Stimulated activated CD4-positive, alpha-beta T cell treated with anti-CD3 and anti-CD28 coated beads, Interleukin-2, amount 100 ng/mL, for 4 hours (primary cell): ENCODE data around the gene MYOZ3.

ENCODE experiments used
- DNase-seq: peaks from one replicate; pipeline ENCODE4 v3.0.0-alpha.2; 2020; ENCODE audit warnings: low read depth

The MYOZ3 gene, protein sequence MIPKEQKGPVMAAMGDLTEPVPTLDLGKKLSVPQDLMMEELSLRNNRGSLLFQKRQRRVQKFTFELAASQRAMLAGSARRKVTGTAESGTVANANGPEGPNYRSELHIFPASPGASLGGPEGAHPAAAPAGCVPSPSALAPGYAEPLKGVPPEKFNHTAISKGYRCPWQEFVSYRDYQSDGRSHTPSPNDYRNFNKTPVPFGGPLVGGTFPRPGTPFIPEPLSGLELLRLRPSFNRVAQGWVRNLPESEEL

DNA sequence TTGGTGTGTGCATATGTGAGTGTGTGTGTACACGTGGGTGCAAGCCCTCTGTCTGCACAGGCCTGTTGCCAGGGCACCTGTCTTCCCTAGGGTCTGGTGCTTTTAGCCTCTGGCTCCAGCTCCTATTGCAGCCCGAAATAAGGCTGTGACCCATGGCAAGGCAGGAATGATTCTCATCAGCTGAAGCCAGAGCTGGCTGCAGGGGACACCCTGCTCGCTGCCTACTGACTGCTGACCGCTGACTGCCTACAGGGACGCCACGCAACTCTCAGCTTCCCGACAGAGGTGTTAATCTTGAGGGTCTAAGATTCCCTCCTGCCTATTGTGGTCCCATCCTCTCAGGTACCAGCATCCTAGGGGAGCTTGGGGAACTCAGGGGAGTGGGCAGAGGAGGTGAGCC, at the start of gene MYOZ3:
Gene MYOZ3, plus strand, starts transcription at position 166 of the 400 bp plus-strand sequence. CDS start 1,691 bp downstream, outside the sequence.
- DNase-seq = no peak

DNA sequence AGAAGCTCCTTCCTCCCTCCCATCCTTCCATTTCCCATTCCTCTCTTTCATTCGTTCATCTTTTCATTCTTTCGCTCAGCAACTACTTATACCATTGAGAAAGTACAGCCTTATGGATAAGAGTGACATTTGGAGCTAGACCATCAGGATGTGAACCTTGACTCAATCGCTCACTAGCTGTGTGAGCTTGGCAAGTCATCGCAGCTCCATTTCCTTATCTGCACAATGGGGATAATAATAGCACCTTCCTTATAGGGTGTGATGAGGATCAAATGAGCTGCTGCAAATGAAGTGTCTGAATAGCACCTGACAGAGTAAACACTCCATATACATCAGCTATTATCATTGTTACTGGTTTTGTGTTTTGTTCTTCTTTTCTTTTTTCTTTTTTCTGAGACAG, 48.6 kb upstream of the MYOZ3 start:
- DNase-seq = no peak

DNA sequence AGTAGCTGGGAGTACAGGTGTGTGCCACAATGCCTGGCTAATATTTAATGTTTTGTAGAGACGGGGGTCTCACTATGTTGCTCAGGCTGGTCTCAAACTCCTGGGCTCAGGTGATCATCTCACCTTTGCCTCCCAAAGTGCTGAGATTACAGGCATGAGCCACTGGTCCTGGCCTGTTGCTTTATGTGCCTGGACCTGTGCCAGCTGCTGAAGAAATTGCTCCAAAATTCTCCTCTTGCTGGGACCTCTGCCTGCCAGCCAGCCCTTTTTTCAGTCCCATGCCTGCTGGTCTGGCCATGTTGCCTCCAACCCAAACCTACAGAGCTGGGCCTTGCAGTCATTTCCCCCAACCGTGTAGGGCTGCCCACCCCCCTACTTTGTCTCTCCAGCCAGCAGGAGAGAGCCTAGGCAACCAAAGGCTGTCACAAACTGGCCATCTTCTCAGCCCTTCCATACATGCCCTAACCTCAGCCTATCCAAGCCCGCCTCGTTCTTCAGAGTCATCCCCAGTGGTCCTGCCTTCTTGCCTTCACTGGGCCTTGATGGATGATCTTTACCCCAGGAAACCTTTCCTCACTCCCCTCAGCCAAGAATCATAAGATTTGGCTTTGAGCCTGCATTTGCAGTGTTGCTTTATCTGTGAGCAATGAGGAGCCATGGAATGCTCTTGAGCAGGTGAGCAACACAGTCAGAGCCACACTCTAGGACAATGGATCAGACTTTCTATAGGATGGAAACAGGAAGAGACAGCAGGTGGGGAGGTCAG, 48.0 kb upstream of the MYOZ3 start:
- DNase-seq = no peak

DNA sequence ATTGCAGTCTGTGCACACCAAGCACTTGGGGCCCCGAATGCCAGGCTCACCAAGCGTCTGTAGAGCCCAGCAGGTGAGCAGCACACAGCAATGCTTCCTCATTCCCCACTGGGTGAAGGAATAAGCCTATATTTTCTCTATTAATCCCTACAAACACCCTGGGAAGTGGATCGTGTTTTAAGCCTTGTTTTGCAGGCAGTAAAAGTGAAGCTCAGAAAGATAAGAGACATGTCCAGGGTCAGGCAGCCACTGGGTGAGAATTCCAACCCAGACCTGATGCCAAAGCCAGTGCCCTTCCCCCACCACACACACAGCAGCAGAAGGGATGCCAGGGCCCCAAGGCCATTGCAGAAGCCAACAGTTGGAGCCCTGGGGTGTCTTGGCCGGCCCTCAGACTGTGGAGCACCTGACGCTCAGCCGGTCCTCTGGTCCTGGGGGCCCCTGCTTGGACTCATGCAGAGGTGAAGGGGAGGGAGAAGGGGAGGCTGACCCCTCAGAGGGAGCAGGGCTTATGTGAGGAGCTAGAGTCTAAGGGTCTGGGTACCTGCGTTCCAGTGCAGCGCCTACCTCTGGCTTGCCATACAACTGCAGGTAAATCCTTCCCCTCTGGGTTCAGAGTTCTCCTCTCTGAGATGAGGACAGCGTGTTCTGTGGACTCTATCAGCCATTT, 46.9 kb upstream of the MYOZ3 start:
- no peak for DNase-seq

DNA sequence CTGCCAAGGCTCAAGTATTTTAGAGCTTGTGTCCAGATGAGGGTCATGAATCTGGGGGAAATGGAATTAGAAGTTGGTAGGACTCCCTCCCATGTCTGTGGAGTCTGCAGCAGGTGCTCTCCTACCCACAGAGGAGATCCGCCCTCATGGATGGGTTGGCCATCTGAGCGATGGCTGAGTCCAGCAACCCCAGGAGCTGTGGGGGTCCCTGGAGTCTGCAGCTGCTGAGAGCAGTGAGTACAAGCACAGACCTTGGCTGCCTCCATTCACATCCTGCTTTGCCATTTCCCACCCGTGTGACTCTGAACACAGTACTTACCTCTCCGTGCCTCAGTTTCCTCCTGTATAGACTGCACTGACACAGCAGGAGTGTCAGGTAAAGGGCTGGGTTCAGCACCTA, 46.4 kb upstream of the MYOZ3 start:
- no peak for DNase-seq

DNA sequence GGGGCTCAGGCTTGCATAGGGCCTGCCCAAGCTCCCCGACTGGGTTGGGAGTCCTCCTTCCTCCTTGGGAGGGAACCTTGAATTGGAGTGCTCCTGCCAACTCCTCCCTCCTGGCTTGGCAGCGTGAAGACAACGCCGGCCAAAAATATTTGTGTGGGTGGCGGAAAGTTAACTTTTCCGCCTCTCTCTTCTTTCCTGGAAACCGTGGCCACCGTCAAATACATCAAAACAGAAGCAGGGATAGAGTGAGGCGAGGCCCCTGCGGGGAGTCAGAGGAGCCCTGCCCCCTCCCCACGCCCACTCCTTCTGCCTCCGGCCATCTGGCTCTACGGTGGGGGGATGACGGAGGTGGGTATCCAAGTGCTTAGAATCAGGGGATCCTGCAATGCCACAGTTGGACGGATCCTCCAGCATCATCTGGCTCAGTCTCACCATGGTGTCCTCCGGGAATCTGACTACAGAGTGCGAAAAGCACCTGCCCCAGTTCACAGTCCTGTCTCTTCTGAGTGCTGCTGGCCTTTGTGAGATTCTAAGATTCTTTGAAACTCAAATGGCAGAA, 45.8 kb upstream of the MYOZ3 start:
- no peak for DNase-seq

DNA sequence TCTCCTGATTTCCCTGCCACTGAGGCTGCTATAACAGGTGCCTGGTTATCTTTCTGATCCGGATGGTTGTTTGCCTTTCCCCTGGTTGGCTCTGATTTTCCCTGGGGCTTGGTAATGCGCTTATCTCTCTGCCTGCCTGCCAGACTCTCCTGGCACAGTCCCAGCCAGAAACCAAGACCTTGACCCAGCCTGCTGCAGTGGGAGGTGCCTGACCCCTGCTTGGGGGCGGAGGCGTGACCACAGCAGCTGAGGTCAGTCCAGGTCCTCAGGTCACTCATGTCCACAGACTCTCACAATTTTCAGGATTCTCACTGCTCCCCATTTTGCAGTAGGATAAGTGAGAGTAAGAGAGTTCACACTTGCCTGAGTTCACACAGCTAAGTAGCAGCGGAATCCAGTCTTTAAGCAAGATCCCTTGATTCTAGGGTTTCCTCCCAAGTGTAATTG, 45.0 kb upstream of the MYOZ3 start:
- no peak for DNase-seq

DNA sequence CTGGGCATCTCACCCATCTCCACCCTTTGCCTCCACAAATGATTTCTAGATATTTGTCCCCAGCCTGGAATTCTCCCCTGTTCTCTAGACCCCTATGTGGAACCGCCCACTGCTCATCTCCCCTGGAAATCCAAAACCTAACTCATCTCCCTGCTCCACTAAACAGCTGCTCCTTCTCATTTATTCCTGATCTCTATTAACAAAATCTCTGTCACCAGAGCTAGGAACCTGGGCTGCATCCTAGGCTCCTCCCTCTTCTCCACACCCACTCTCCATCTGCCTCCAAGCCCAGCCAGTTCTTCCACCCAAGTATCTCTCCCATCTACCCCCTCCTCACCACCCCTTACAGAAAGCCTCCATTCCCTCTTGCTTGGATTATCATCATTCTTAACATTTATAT, 44.5 kb upstream of the MYOZ3 start:
- no peak for DNase-seq

DNA sequence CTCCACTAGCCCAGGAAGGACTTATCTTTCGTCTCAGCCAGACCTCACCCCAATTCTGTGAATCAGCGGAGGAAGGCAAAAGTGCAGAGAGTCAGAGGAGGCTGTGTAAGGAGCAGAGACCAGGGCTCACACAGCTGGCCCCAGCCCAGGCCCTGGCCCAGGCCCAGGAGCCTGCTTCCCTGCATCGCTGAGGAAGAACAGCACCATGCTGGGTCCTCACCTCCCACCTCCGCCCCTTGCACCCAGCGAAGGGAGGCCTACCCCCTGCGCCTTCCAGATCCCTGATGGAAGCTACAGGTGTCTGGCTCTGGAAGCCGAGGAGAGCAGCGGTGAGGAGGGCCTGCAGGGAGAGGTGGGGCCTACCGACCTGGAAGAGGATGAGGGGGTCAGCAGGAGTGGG, 42.9 kb upstream of the MYOZ3 start:
- no peak for DNase-seq

DNA sequence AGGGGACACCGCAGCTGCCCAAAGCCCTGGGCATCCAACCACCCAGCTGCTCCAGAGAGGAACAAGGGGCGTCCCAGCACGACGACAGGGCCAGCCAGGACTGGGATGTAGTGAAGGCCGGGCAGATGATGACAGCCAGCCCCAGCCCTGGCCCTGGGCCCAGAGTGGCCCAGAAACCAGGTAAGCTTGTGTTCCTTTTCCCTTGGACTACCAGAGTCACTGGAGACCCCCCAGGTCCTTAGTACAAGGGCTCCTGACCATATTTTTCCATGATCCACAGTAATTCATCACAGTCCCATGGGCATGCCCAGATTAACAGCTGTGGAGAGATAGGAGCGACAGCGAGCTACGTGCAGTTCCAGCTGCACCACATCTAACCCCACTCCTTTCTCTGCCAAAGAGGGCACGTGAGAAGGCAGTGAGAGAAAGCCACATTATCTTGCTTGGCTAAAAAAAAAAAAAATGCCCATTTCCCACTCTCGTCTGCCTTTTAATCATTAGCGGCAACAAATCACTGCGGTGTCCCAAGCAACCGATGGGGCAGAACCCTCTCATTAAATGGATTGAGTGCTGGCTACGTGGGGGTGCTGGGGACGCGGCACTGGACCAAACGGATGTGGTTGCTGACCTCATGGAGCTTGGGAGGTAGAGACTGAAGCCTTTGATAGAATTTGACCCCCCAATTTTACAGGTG, 42.3 kb upstream of the MYOZ3 start:
- no peak for DNase-seq

DNA sequence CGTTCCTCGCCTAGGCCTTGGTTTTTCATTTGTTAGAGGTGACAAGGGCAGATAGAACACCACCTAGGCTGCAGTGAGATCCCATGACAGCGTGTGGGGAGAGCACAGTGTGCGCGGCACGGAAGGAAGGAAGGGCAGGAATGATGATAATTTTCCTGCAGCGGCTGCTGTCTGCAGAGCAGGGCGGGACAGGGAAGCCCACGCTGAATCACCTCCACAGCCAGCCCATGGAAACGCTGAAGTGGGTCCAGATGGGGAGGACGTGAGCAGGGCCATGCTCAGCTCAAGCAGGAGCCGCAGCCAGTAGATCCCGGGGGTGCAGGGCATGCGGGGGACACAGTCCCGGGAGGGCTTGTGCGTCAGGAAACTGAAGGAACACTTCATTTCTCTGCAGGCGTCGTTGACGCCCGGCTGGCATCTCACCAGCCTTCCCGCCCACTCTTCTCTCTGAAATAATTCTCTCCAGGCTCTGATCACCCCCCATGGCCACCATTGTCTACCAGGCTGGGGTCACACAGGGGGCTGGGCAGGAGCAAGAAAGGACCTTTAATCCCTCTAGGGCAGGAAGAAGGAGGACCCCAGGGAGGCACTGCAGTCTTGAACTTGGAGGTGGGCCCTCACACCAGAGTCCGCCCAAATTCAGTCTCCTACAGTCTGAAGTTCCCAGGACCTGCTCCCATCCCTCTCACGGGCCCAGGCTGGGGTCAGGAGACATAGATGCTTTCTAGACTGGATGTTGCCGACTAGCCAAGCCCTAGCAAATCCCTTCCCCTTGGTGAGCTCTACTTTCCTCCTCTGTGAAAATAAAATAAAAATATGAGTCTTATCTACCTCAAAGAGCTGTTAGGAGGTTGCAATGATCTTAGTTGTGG, 41.5 kb upstream of the MYOZ3 start:
- DNase-seq = no peak

DNA sequence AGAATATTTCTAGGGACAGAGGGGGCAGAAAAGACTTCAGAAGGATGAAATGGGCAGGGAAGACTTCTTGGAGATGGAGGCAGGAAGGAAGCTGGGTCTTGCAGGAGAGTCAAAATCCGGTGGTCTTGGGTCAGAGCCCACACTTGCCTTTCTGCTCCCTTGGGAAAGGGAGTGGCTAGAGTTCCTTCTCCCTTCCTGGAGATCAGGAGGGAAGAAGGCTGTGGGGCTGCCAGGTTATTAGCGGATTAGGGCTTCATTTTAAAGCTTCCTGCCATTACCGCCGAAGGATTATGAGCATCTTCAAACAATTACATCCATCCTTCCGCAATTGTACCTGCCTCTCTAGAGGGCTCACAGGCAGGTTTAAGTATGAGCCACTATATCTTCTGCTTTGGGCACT, 39.8 kb upstream of the MYOZ3 start:
- DNase-seq = no peak

DNA sequence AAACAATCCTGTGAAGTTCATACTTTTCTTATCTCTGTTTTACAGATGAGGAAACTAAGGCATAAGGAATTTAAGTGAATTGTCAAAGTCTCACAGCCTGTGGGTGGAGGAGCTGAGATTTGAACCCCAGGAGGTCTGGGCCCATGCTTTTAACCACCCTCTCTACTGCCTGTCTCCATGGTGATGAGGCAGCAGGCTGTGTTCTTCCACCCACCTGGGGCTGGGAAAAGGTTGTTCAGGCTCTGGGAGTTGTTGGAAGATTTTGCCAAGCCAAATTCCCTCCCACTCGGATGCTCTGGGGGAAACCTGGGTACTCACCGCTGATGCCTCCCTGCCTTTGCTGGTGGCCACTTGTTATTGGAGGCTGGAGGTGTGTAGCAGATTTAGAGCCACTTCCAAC, 38.9 kb upstream of the MYOZ3 start:
- DNase-seq = no peak

DNA sequence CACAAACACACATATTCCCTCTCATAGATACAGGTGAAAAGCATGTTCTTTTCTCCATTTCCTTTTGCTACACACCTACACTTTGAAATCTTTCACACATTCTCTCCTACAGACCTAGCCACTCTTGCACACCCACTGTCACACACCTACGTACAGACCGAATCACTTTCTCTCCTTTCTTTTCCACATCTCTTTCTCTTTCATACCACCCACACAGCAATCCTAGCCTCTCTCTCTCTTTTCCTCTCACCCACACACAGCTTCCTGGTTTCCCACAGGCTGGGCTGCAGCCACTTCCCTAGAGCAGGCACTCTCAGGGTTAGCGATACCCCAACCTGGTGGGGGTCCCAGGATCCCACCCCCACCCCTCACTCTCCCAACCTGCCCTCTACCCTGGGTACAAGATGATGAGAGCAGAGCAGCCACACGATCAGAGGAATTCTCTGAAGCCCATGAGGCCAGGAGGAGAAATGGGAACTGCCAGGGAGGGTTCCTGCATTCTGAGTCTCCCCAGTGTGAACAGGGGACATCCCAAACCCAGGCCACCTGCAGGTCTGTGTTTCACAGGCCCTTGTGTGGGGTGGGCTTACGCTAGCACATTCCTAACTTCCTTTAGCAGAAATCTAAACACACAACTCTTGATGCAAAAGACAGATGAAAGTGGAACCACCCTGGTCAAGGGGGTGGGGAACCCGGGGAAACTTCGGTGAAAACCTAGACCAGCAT, 37.7 kb upstream of the MYOZ3 start:
- DNase-seq = peak; percentile 13

DNA sequence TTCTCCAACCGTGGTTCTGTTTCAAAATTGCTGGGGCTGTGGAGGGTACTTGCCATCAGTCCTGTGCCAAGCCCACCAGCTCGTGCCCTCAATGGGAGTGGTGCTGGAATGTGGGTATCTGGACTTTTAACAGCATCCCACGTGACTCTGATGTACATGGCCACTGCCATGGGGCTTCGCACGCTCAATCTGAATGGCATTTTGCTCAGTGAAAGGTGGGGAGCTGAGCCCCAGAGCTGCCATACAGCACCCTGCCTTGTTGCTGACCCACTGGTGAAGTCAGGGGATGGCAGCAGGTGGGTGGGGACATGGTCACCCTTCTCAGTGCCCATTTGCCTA, 37.2 kb upstream of the MYOZ3 start:
- DNase-seq = no peak

DNA sequence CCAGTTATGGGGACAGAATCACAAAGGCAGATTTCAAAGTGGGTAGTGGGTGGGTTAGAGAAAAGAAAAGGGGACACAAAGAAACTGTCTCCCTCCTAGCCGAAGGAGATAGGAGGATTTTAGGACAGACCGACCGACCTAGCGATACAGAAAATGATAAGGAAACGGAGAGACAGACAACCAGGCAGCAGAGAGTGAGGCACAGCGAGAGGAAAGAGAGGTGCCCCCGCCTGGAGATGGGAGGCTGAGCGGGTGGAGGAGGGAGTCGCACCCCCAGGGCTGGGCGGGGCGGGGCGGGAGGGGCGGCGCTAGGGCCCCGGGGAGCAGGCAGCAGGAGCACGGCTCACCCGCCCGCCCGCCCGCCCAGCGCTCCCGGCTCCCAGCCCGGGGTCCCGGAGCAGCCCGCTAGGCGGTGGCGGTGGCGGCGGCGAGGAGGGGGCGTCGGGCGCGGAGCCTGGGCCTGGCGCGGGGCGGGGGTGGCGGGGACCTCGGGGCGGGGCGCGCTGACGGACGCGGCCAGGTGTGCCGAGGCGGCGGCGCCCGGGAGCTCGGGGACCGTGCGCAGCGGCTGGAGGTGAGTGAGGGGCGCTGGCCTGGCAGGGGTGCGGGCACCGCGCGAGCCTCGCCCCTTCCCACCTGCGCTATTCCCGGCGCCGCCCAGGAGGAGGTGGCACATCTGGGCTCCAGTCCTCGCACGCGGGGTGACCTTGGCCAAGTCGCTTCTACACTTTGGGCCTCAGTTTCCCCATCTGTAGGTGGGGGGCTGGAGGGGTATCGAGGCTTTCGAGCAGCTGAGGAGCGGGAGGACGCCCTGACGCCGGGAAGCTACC, 36.5 kb upstream of the MYOZ3 start:
- DNase-seq = peak; percentile 25

DNA sequence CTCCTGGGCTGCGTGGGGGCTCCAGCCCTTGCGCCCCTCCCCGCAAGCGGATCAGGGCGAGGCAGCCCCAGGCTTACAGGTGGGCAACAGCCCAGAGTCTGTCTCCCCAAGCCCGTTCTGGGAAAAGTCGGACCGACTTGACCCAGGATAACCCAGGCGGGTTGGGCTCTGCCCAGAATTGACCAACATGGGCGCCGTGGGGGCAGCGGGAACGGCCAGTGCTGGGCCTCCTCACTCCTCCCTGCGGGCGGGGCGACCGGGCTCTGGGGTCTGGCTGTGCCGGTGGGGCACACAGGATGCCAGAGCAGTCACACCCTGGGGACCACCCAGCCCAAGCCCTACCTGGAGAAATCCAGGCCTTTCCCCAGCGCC, 35.9 kb upstream of the MYOZ3 start:
- DNase-seq = no peak

DNA sequence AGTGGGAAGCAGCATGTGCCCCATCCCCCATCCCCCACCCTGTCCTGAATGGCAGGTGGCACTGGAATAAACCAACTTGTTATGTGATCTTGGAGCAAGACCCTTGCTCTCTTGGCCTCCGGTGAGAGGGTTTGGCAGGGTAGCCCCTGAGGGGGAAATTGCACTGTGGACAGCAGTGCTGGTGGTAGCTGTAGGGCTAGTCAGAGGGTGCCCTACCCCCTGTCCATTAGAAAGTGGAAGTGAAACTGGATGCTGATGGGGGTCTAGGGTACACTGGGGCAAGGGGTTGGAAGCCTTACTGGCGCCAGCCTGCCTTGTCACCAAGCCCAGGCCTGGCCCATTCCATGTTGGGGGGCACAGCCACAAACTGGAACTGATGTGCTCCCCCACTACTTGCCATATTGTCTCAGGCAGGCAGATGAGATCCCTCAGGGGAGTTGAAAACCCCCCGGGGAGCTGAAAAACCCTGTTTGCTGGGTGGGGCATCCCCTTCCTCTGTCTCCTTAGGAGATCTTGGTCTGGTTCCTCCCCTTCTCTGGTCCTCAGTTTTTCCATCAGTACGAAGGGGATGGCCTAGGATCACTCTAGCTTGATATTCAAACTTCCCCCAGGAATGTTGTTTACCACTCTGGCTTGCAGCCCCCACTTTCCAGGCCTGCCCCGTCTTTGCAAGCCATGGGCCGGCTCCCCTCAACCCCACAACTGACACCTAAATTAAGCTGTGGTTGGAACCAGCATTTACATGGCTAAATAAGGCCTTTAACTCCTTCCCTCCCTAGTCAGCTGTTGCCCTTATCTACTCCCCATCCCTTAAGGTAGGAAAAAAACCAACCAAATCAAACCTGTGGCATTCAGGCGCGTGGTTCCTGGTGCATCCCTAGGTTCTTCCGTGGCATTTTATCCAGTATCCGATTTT, 35.0 kb upstream of the MYOZ3 start:
- no peak for DNase-seq

DNA sequence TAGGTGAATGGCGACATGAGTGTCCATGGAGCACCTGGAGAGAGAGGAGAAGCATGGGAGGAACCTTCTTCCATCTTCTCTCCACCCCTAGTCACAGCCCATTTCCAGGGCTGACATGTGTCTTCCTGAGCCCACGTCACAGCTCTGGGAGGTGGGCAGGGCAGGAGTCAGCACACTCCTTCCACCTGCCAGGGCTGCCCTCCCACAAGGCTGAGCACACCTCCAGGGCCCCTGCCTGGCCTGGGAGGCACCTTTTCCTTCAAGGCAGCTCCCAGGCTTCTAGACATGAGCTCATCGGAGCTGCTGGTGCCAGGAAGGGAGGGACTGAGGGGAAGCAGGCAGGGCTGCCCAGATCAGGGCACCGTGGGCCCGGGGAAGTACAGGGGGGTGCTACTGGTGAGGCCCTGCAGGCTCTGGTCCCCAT, 34.2 kb upstream of the MYOZ3 start:
- no peak for DNase-seq
